NCI-H526 (cell line): ENCODE measurements around the gene UBE2E2.
"Not testable (repeated sequence)": the region's sequence is repeated elsewhere in the genome, so short reads cannot be mapped to it uniquely, and the experiment has no call there.

Experiments
- DNase-seq, 2 experiments: peaks; one replicate each; lab custom pipeline; 2025; lab: John Stamatoyannopoulos, UW

UBE2E2 gene

GRCh38 chr3:23588547-23588946 is 385.4 kb downstream of the UBE2E2 start:
- no peak for DNase-seq

GRCh38 chr3:23589602-23590001 is 386.5 kb downstream of the UBE2E2 start:
- DNase-seq = no peak

- no peak for DNase-seq
Measured at GRCh38 chr3:23590424-23591273, 387.5 kb downstream of the UBE2E2 start.

DNA sequence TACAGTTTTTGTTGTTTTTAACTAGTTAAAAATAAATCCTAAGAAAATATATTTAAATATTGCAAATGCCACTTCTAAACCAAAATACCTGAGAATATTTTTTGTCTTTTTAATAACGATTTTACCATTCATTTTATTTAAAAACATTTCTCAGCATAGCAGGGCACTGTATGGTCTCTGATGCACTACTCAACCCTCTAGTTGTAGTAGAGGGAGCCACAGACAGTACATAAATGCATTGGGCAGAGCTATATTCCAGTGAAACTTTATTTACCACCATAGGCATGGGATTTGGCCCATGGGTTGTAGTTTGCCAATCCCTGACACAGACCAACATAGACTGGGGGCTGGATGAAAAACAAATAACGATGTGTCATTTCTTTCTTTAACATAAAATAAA is 388.2 kb downstream of the UBE2E2 start:
- no peak for DNase-seq

- no peak for DNase-seq
Measured at GRCh38 chr3:23592961-23593931, 390.1 kb downstream of the UBE2E2 start.

DNA sequence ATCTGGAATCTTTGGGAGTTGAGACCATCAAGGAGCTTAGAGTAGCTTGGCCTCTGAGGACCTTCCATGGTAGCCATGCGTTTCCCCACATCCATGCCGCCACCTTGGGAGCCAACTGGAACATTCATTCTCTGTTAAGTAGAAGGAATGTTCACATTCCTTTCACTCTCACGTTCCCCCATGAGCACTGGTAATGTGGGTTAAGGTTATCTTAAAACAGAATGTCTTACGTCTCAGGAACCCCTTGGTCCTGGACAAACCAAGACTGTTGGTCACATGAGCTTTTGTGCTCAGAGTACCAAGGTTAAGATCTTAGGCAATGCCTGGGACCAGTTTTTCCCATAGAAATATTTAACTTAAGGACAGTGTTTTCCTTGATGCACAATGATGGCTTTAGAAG is 390.9 kb downstream of the UBE2E2 start:
- DNase-seq = no peak

DNA sequence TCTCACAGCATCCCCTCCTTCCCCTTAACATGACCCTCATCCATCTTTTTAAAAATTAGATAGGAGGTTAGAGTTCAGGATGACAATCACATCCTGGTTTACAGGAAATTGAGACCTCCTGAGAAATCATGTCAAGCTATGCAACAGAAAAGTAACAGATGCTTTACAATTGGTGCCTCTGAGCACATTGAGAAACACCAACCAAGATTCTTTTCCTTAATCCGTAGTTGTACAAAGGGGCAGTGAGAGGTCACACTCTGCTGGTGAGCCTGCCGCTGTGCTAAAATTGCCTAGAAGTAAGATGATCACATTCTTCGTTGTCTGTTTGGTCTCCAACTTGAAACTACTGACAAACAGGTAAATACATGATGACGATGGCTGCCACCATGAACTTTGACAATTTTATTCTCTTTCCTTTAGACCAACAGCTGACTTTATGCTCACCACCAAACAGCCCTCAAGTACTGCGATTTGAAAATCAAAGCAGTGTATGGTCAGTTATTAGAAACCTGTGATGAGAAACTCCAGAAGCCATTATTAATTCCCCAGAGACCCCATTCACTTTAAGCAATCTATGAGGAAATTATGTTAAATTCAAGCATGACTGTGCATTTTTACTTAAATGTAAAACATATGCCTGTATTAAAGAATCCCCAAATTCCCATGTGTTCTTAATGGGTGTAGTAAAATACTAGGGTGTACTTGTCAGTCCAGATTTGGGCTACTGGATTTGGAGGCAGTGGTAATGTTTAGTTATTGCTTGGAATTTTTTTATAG is 392.0 kb downstream of the UBE2E2 start:
- DNase-seq = no peak

DNA sequence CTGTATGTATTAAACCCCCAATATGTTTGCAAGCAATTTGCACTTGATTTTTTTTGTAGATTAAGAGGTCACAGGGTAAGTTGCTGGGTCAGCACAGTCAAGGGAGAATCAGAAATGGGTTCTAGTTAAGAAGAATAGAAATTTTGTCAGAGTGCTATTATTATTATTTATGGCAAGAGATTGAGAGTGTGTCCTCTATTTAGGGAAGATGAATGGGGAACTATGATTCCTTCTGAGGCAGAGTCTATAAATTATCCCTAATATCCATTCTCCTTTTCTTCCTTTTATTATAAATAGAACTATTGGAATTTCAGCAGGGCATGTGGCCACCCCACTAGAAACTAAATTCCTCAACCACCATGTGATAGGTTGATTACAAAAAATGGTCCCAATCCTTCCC is 392.7 kb downstream of the UBE2E2 start:
- no peak for DNase-seq

DNA sequence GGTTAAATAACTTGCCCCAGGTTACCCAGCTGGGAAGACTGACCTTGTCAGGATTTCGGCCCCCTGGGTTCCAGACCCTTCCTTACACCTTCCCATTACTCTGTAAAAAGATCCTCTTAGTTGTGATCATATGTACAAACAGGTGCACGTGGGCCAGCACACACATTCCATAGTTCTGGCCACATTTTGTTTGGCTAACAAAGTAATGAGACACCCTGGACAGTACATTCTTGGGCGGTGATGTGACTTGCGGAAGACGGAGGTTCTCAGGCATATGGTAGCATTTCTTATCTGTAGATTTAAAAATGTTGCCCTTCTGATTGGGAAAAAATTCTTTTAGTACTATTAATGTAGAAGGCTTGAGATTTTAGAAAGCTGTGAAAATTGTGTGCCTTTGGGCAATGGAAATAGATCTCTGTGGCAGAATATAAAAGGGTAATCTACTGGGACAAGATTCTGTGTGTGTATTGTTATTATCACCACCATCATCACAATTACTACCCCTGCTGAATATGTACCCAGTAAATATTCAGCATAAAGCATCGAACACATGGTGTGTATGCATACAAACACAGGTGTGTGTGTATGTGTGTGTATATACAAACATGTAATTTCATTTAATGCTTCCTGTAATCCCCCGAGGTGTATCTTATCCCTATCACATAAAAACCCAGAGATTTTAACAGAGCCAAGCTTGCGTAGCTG is 397.2 kb downstream of the UBE2E2 start:
- no peak for DNase-seq

DNA sequence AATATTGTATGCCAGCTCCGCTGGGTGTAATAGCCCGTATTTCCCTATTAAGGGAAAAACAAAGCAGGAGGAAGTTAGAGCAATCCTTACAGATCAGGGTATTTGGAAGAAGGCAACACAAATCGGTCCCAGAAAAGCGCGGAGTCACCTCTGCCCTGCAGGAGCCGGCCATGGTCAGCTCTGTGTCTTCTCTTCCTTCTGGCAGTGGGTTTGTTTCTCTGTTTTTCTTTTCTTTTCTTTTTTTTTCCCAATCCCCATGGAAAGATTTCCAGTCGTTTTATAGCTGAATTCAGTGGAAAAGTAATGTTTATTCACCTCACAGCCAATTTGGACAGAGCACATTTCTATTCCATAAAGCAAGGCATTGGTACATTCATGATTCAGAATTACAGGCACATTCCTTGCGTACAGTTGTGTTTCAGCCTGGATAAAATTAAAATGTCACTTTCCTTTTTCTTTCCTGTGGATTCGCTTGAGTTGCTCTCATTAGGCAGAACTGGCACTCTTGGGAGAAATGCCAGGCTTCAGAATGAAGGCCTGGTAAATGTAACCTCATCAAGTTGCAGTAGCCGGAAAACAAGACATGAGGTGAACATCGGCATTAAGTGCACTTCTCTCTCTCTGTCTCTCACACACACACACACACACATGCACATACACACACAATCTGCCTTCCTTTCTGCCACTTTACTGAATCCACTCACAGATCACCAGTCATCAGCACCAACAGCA is 398.1 kb downstream of the UBE2E2 start:
- no peak for DNase-seq

DNA sequence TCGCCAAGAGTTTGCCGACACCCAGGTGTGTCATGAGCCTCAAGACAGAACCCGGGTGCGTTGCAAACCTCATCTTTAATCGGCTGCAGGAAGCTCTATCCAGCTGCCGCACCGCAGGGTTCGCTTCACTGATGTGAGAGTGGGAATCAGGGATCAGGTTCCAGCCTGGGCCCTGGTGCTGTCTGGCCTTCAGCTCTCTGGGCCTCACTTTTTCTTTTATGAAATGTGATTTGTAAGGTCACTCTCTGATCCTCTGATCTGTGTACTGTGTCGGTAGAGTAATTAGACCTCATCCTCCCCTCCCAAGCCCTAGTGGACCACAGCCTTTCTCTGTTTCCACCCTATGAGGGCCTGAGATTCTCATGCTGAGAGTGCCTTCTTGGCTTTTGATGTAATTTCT is 399.8 kb downstream of the UBE2E2 start:
- DNase-seq = no peak

GRCh38 chr3:23607184-23607847 is 404.2 kb downstream of the UBE2E2 start:
- DNase-seq = no peak

GRCh38 chr3:23608650-23609049 is 405.5 kb downstream of the UBE2E2 start:
- peak; percentile 8 to 37 for DNase-seq

DNA sequence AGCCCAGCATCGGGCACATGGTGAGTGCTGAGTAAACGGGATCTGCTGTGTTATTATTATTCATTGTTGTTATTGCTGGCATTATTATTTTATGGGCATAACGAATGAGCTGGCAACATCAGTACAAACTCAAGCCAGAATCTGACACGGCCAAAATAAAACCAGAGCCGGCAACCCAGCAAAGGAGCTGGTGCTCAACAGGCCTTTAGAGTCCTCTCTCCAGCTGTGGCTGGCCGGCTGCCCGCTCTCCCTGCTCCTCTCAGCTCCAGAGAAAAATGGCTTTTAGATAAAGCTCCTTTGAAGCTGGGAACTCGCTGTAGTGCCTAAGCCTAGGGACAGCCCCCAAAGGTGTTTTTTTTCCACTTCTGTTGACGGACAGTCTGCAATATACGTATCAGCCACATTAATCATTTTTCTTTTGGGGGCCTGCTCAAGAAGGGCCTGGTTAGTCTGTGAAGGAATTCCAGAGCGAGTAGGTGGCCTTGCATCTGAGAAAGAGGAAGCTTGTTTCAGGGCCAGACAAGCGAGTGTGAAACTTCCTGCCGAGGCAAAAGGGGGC is 408.7 kb downstream of the UBE2E2 start:
- DNase-seq = no peak

- DNase-seq = no peak
Measured at GRCh38 chr3:23612296-23612891, 409.3 kb downstream of the UBE2E2 start.

DNA sequence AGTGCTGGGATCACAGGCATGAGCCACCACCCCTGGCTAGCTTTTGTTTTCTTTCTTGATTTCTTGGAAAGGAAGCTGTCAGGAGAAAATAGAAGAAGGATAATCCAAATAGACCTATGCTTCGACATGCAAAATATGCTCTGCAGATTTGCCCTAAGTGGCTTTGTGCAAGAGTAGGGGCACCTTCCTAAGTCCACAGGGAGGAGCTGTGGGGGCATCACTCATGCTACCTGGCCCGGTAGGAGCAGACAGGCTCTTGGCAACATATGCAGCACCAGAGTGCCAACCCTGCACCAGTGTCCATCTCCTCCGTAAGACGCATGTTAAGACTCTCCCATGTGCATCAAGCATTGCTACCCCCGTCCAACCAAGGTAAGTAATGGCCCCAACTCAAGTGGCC is 411.9 kb downstream of the UBE2E2 start:
- DNase-seq = no peak

- not testable (repeated sequence) for DNase-seq
Measured at GRCh38 chr3:23618475-23618874, 415.3 kb downstream of the UBE2E2 start.

- DNase-seq = no peak
Measured at GRCh38 chr3:23619705-23620637, 416.8 kb downstream of the UBE2E2 start.
